Measurements from ENCODE around the gene CSF1R. TPM values are rescaled to one million over a fixed set of nuclear protein-coding genes. Genes with fewer than 3 reads are reported as not detected.

Gene CSF1R
- polyA plus RNA-seq, 1 of the 3 experiments (the other 2 are of a cell fraction) = 0.25 TPM

Small RNA genes within 50 kb of the gene (small RNA-seq; reads per million reads assigned to genes)
- 0 reads per million in 7 experiments for gene RF00019

Other genes starting within 250 kb of the CSF1R start
- 0.05 and 0.06 TPM in 2 replicates for gene PDE6A, start 141.8 kb downstream of the CSF1R start, polyA plus RNA-seq (2012; rRNA removed)
- gene SLC26A2, start 125.8 kb downstream of the CSF1R start, polyA plus RNA-seq (2012; rRNA removed) = 1.3 and 1.9 TPM in 2 replicates
- 4.7 and 4.8 TPM in 2 replicates for gene TIGD6, start 85.9 kb downstream of the CSF1R start, polyA plus RNA-seq (2012; rRNA removed)
- 28.8 and 39.9 TPM in 2 replicates for gene HMGXB3, start 85.8 kb downstream of the CSF1R start, polyA plus RNA-seq (2012; rRNA removed)
- 25.9 and 32.1 TPM in 2 replicates for gene PDGFRB, start 69.3 kb upstream of the CSF1R start, polyA plus RNA-seq (2012; rRNA removed)
- 0.23 and 0.26 TPM in 2 replicates for gene CDX1, start 80.2 kb upstream of the CSF1R start, polyA plus RNA-seq (2012; rRNA removed)
- not detected in 2 replicates for gene SLC6A7, start 103.5 kb upstream of the CSF1R start, polyA plus RNA-seq (2012; rRNA removed)
- 0.05 and 0.10 TPM in 2 replicates for gene CAMK2A, start 203.2 kb upstream of the CSF1R start, polyA plus RNA-seq (2012; rRNA removed)
- gene ARSI, start 216.4 kb upstream of the CSF1R start, polyA plus RNA-seq (2012; rRNA removed) = 0.03 and 0.20 TPM in 2 replicates